ENCODE data around the gene TDRD7.

- TF ChIP-seq RFX5 (IDR thresholded peaks at IDR 0.05; ENCODE audit: borderline replicate concordance, low read depth, low read length) (no peak), CTCF (IDR thresholded peaks at IDR 0.05; ENCODE audit: control extremely low read depth in 1 of 3, insufficient read depth in 1 of 3, low read depth in 1 of 3, low read length in 3 of 3) (no peak), EGR1 (IDR thresholded peaks at IDR 0.05; ENCODE audit: borderline replicate concordance, low read depth, low read length) (no peak), SIN3A (conservative IDR thresholded peaks at IDR 0.05 in 1 of 2, IDR thresholded peaks at IDR 0.05 in 1 of 2; ENCODE audit: low read depth in 1 of 2, low read length in 2 of 2) (no peak), ZNF274 (IDR thresholded peaks at IDR 0.05; ENCODE audit: borderline replicate concordance, extremely low read depth, low read length) (no peak), POLR2A (IDR thresholded peaks at IDR 0.05; ENCODE audit: control extremely low read depth in 1 of 2, low read depth in 2 of 2, low read length in 2 of 2) (no peak), TBP (IDR thresholded peaks at IDR 0.05; ENCODE audit: low read depth, low read length) (no peak), EZH2 (IDR thresholded peaks at IDR 0.05; ENCODE audit: low read depth, low read length, severe bottlenecking) (no peak), POLR2AphosphoS5 (IDR thresholded peaks at IDR 0.05; ENCODE audit: low read depth, low read length) (no peak), SP2 (IDR thresholded peaks at IDR 0.05; ENCODE audit: low read length) (no peak)
Measured at GRCh38 chr9:97388721-97389238, 23.1 kb upstream of the TDRD7 start.

Measured in H1 (cell line).